ENCODE data around the gene TP53INP2. TPM values are rescaled to one million over a fixed set of nuclear protein-coding genes. Genes with fewer than 3 reads are reported as not detected.

The TP53INP2 gene
- total RNA-seq, 1 donor from 2014 or later, result 13.1 TPM

- Mint-ChIP-seq H3K27me3 (ENCODE audit: low read depth) (peaks cover 14% of the 10 kb centered on the region), H3K4me1 (peaks cover 20% of the 10 kb centered on the region), H3K9me3 (no peaks in the 10 kb centered on the region), H3K4me3 (peak overlapping the region; percentile 79), H3K36me3 (peaks cover 4% of the 10 kb centered on the region), H3K27ac (no peak overlapping the region)
- no peak for TF ChIP-seq CTCF (IDR thresholded peaks at IDR 0.05; ENCODE audit: unreplicated experiment)
- peak; percentile 25 to 69 for DNase-seq (ENCODE audit: low spot score in 2 of 2, unreplicated experiment in 2 of 2)
Observed at GRCh38 chr20:34708621-34709043, 4.5 kb downstream of the TP53INP2 start.

- peaks cover 6% of the 10 kb centered on the region for H3K36me3 Mint-ChIP-seq
Observed at GRCh38 chr20:34709044-34709830, 5.1 kb downstream of the TP53INP2 start.

GRCh38 chr20:34709831-34710567, 5.9 kb downstream of the TP53INP2 start:
- H3K4me3 Mint-ChIP-seq, result peak overlapping the region; percentile 79
- peak; percentile 51 to 75 for DNase-seq (ENCODE audit: low spot score in 2 of 2, unreplicated experiment in 2 of 2)
- TF ChIP-seq CTCF (IDR thresholded peaks at IDR 0.05; ENCODE audit: unreplicated experiment), result no peak
- H3K27me3 Mint-ChIP-seq (ENCODE audit: low read depth), result peaks cover 14% of the 10 kb centered on the region
- H3K9me3 Mint-ChIP-seq, result no peaks in the 10 kb centered on the region
- peaks cover 18% of the 10 kb centered on the region for H3K4me1 Mint-ChIP-seq
- H3K27ac Mint-ChIP-seq, result peak overlapping the region; percentile 78
- H3K36me3 Mint-ChIP-seq, result peaks cover 9% of the 10 kb centered on the region

More at GRCh38 chr20:34709044-34709830, 5.1 kb downstream of the TP53INP2 start:
- Mint-ChIP-seq H3K4me3 (peak overlapping the region; percentile 79), H3K4me1 (peaks cover 21% of the 10 kb centered on the region), H3K9me3 (no peaks in the 10 kb centered on the region), H3K27ac (peak overlapping the region; percentile 78), H3K27me3 (ENCODE audit: low read depth) (peaks cover 14% of the 10 kb centered on the region)
- no peak for TF ChIP-seq CTCF (IDR thresholded peaks at IDR 0.05; ENCODE audit: unreplicated experiment)
- peak; percentile 61 to 85 for DNase-seq (ENCODE audit: low spot score in 2 of 2, unreplicated experiment in 2 of 2)

GRCh38 chr20:34710568-34710839, 6.4 kb downstream of the TP53INP2 start:
- Mint-ChIP-seq H3K27ac (no peak overlapping the region), H3K36me3 (peaks cover 13% of the 10 kb centered on the region), H3K27me3 (ENCODE audit: low read depth) (peaks cover 14% of the 10 kb centered on the region), H3K4me3 (peak overlapping the region; percentile 63), H3K9me3 (no peaks in the 10 kb centered on the region), H3K4me1 (peaks cover 18% of the 10 kb centered on the region)
- no peak for TF ChIP-seq CTCF (IDR thresholded peaks at IDR 0.05; ENCODE audit: unreplicated experiment)
- DNase-seq (ENCODE audit: low spot score in 2 of 2, unreplicated experiment in 2 of 2), result no peak

- Mint-ChIP-seq H3K36me3 (peaks cover 13% of the 10 kb centered on the region), H3K27ac (no peak overlapping the region), H3K27me3 (ENCODE audit: low read depth) (peaks cover 14% of the 10 kb centered on the region), H3K4me3 (peak overlapping the region; percentile 63), H3K4me1 (peaks cover 18% of the 10 kb centered on the region), H3K9me3 (no peaks in the 10 kb centered on the region)
- no peak for DNase-seq (ENCODE audit: low spot score in 2 of 2, unreplicated experiment in 2 of 2)
- TF ChIP-seq CTCF (IDR thresholded peaks at IDR 0.05; ENCODE audit: unreplicated experiment), result no peak
Observed at GRCh38 chr20:34710861-34711574, 6.9 kb downstream of the TP53INP2 start.
